H9 (cell line): Measurements from ENCODE around the gene COQ8B. TPM values are rescaled to one million over a fixed set of nuclear protein-coding genes. Genes with fewer than 3 reads are reported as not detected.

Experiments
- DNase-seq: peaks from one replicate; pipeline ENCODE4 v3.0.0-alpha.2; 2017
- H2AFZ ChIP-seq: one replicate; pipeline ENCODE4 v1.6.1; 2013; ENCODE audit warnings: mild to moderate bottlenecking, low read length, control low read depth, moderate library complexity
- H2AK5ac ChIP-seq: 2 replicates; pipeline ENCODE4 v1.6.1; 2013; ENCODE audit warnings: low read length, control low read depth, mixed read lengths; ENCODE audit not compliant: insufficient read length
- H2BK120ac ChIP-seq: one replicate; pipeline ENCODE4 v1.6.1; 2013; ENCODE audit warnings: low read depth, mild to moderate bottlenecking, low read length, control low read depth, inconsistent platforms; ENCODE audit not compliant: poor library complexity, severe bottlenecking
- H2BK12ac ChIP-seq: 2 replicates; pipeline ENCODE4 v1.6.1; 2013; ENCODE audit warnings: low read length, control low read depth, mixed read lengths, low read depth; ENCODE audit not compliant: insufficient read length
- H2BK15ac ChIP-seq: 2 replicates; pipeline ENCODE4 v1.6.1; 2013; ENCODE audit warnings: low read depth, low read length, control low read depth
- H2BK20ac ChIP-seq: one replicate; pipeline ENCODE4 v1.6.1; 2013; ENCODE audit warnings: low read depth, mild to moderate bottlenecking, low read length, control low read depth, inconsistent platforms; ENCODE audit not compliant: poor library complexity, severe bottlenecking
- H2BK5ac ChIP-seq: 2 replicates; pipeline ENCODE4 v1.6.1; 2013; ENCODE audit warnings: low read length, control low read depth, mixed read lengths; ENCODE audit not compliant: insufficient read length
- H3K14ac ChIP-seq: 2 replicates; pipeline ENCODE4 v1.6.1; 2013; ENCODE audit warnings: low read length, control low read depth; ENCODE audit not compliant: insufficient read depth
- H3K18ac ChIP-seq: 2 replicates; pipeline ENCODE4 v1.6.1; 2013; ENCODE audit warnings: low read depth, mild to moderate bottlenecking, mixed read lengths, low read length, control low read depth; ENCODE audit not compliant: insufficient read length
- H3K23ac ChIP-seq: 2 replicates; pipeline ENCODE4 v1.6.1; 2013; ENCODE audit warnings: low read length, control low read depth, mixed read lengths, low read depth; ENCODE audit not compliant: insufficient read length
- H3K23me2 ChIP-seq: 2 replicates; pipeline ENCODE4 v1.6.1; 2013; ENCODE audit warnings: low read depth, mild to moderate bottlenecking, mixed read lengths, low read length, control low read depth; ENCODE audit not compliant: insufficient read length, poor library complexity, severe bottlenecking
- H3K27ac ChIP-seq: 2 replicates; pipeline ENCODE4 v1.5.1; 2013; ENCODE audit warnings: low read length, control low read depth, mixed read lengths, low read depth; ENCODE audit not compliant: insufficient read length
- H3K27me3 ChIP-seq: 2 replicates; pipeline ENCODE4 v1.6.1; 2013; ENCODE audit warnings: low read length, control low read depth, inconsistent platforms; ENCODE audit not compliant: insufficient read depth
- H3K4ac ChIP-seq: 2 replicates; pipeline ENCODE4 v1.6.1; 2013; ENCODE audit warnings: low read depth, mild to moderate bottlenecking, control low read depth, inconsistent platforms, low read length, moderate library complexity
- H3K4me1 ChIP-seq: 2 replicates; pipeline ENCODE4 v1.6.1; 2013; ENCODE audit warnings: low read length, control low read depth, inconsistent platforms; ENCODE audit not compliant: insufficient read depth
- H3K4me2 ChIP-seq: 2 replicates; pipeline ENCODE4 v1.6.1; 2013; ENCODE audit warnings: low read length, control low read depth, mixed read lengths; ENCODE audit not compliant: insufficient read length, insufficient read depth
- H3K56ac ChIP-seq: 2 replicates; pipeline ENCODE4 v1.6.1; 2013; ENCODE audit warnings: low read depth, mild to moderate bottlenecking, mixed read lengths, low read length, control low read depth; ENCODE audit not compliant: insufficient read length
- H3K79me1 ChIP-seq: 2 replicates; pipeline ENCODE4 v1.6.1; 2013; ENCODE audit warnings: low read depth, mild to moderate bottlenecking, moderate library complexity, low read length, control low read depth, inconsistent platforms; ENCODE audit not compliant: insufficient read depth, poor library complexity, severe bottlenecking
- H3K79me2 ChIP-seq: 2 replicates; pipeline ENCODE4 v1.6.1; 2013; ENCODE audit warnings: low read length, control low read depth, inconsistent platforms; ENCODE audit not compliant: insufficient read depth
- H3K9ac ChIP-seq: 2 replicates; pipeline ENCODE4 v1.6.1; 2013; ENCODE audit warnings: low read length, control low read depth, mixed read lengths; ENCODE audit not compliant: insufficient read length; ENCODE audit errors: extremely low read depth
- H3K9me3 ChIP-seq: one replicate; pipeline ENCODE4 v1.6.1; 2013; ENCODE audit warnings: low read depth, low read length, inconsistent platforms; ENCODE audit not compliant: control insufficient read depth
- H3T11ph ChIP-seq: one replicate; pipeline ENCODE4 v1.6.1; 2013; ENCODE audit warnings: mild to moderate bottlenecking, low read length, control low read depth, inconsistent platforms
- H4K20me1 ChIP-seq: one replicate; pipeline ENCODE4 v1.6.1; 2013; ENCODE audit not compliant: control insufficient read depth, insufficient read length, insufficient read depth
- H4K5ac ChIP-seq: 2 replicates; pipeline ENCODE4 v1.6.1; 2013; ENCODE audit warnings: low read depth, mild to moderate bottlenecking, mixed read lengths, low read length, control low read depth; ENCODE audit not compliant: insufficient read length
- H4K8ac ChIP-seq: replicated peaks from 2 replicates; pipeline ENCODE4 v1.6.1; 2013; ENCODE audit warnings: low read length, control low read depth, mixed read lengths, low read depth; ENCODE audit not compliant: insufficient read length
- H4K91ac ChIP-seq: 2 replicates; pipeline ENCODE4 v1.6.1; 2013; ENCODE audit warnings: low read depth, mild to moderate bottlenecking, moderate library complexity, mixed read lengths, low read length, control low read depth; ENCODE audit not compliant: insufficient read length
- H3K27ac Mint-ChIP-seq, 3 experiments: 2 replicates in 2 of 3; 3 replicates in 1 of 3; pipeline ENCODE4 v1.8.0; 2020 to 2021; ENCODE audit warnings: mixed read lengths in 3 of 3, mild to moderate bottlenecking in 1 of 3, moderate library complexity in 1 of 3
- H3K27me3 Mint-ChIP-seq: 2 replicates; pipeline ENCODE4 v1.8.0; 2021; ENCODE audit warnings: low read depth, mild to moderate bottlenecking, moderate library complexity, mixed read lengths
- H3K36me3 Mint-ChIP-seq, 3 experiments: 2 replicates in 2 of 3; 3 replicates in 1 of 3; pipeline ENCODE4 v1.8.0; 2020 to 2021; ENCODE audit warnings: low read depth in 3 of 3, mixed read lengths in 3 of 3; ENCODE audit not compliant: insufficient read depth in 1 of 3
- H3K4me1 Mint-ChIP-seq, 2 experiments: 2 replicates each; pipeline ENCODE4 v1.8.0; 2020; ENCODE audit warnings: mixed read lengths in 2 of 2
- H3K4me3 Mint-ChIP-seq, 2 experiments: 2 replicates in 1 of 2; 3 replicates in 1 of 2; pipeline ENCODE4 v1.8.0; 2020 to 2021; ENCODE audit warnings: mild to moderate bottlenecking in 2 of 2, mixed read lengths in 2 of 2, moderate library complexity in 1 of 2
- H3K9me3 Mint-ChIP-seq, 2 experiments: 2 replicates in 1 of 2; 3 replicates in 1 of 2; pipeline ENCODE4 v1.8.0; 2020; ENCODE audit warnings: mild to moderate bottlenecking in 2 of 2, mixed read lengths in 2 of 2, moderate library complexity in 1 of 2
- CTCF ChIP-seq: fragments of 200-600 bp; sonication (generic); conservative IDR thresholded peaks from 3 replicates; pipeline ENCODE4 v1.8.0; 2021; ENCODE audit warnings: antibody characterized with exemption, mild to moderate bottlenecking
- WGBS: extraction: QIAGEN DNeasy Blood & Tissue Kit; methylation state at CpG from one replicate; pipeline ENCODE4 v1.1.7; 2013; ENCODE audit warnings: missing lambda C conversion rate, low lambda C conversion rate, mixed read lengths; ENCODE audit not compliant: insufficient read length; ENCODE audit errors: extremely low coverage; 5-methylcytosine and 5-hydroxymethylcytosine counted together
- total RNA-seq: library from RNA; stranded (reverse); gene quantifications from 2 replicates; pipeline ENCODE4 v1.2.1, GENCODE V29; 2021

COQ8B gene
- total RNA-seq, 1 experiment from 2014 or later, result 40.5 TPM

GRCh38 chr19:40714441-40715299 lies 2.0 kb downstream of the COQ8B start:
- no peak overlapping the region for H3K56ac ChIP-seq
- no peak overlapping the region for H2AK5ac ChIP-seq
- no peak overlapping the region for H3T11ph ChIP-seq
- H2BK5ac ChIP-seq, result no peak overlapping the region
- no peak overlapping the region for H4K91ac ChIP-seq
- H2BK120ac ChIP-seq, result no peak overlapping the region
- no peak overlapping the region for H2BK12ac ChIP-seq
- peaks cover 32% of the 10 kb centered on the region for H3K23me2 ChIP-seq
- peak overlapping the region; percentile 91 to 99 (median 96); a peak in 6 of 7 replicates for H3K27ac Mint-ChIP-seq
- no peaks in the 10 kb centered on the region for H3K9me3 ChIP-seq
- no peak overlapping the region for H3K4ac ChIP-seq
- no peaks in the 10 kb centered on the region for H3K79me1 ChIP-seq
- no CpG with 5 or more reads among the region's 31 CpGs for WGBS
- no peaks in the 10 kb centered on the region; the same call in 1 of the 2 replicates for H3K79me2 ChIP-seq
- DNase-seq, result peak; percentile 96
- H3K9me3 Mint-ChIP-seq, result no peaks in the 10 kb centered on the region
- H3K27me3 Mint-ChIP-seq, result no peaks in the 10 kb centered on the region; the same call in 1 of the 2 replicates
- no peaks in the 10 kb centered on the region for H4K20me1 ChIP-seq
- H4K8ac ChIP-seq, result no peak overlapping the region
- TF ChIP-seq CTCF, result no peak
- H3K9ac ChIP-seq, result no peak overlapping the region
- H3K4me3 Mint-ChIP-seq, result peak overlapping the region; percentile 93 to 97
- no peak overlapping the region for H3K23ac ChIP-seq
- H3K4me2 ChIP-seq, result peak overlapping the region; percentile 84
- no peak overlapping the region for H2BK15ac ChIP-seq
- no peak overlapping the region for H3K27ac ChIP-seq
- H3K4me1 ChIP-seq, result no peaks in the 10 kb centered on the region; the same call in 1 of the 2 replicates
- no peaks in the 10 kb centered on the region for H3K27me3 ChIP-seq
- H4K5ac ChIP-seq, result no peak overlapping the region
- H2BK20ac ChIP-seq, result no peak overlapping the region
- H3K18ac ChIP-seq, result peak overlapping the region; percentile 21
- H3K36me3 Mint-ChIP-seq, result peaks cover 18 to 36% (median 24%) of the 10 kb centered on the region in 3 experiments
- peaks cover 27 to 36% of the 10 kb centered on the region in 2 experiments for H3K4me1 Mint-ChIP-seq
- no peak overlapping the region for H3K14ac ChIP-seq
- no peak overlapping the region for H2AFZ ChIP-seq
